Parathyroid adenoma (tissue), 2 donors: ENCODE results near the gene PIP4K2A.

Experiments used
- H2AFZ ChIP-seq: fragments of 300-600 bp; sonication (generic); one replicate; pipeline ENCODE4 v1.7.0; 2017; ENCODE audit warnings: antibody characterized with exemption, mild to moderate bottlenecking
- H3K27ac ChIP-seq: fragments of 300-600 bp; sonication (generic); one replicate; pipeline ENCODE4 v1.7.0; 2017
- H3K27me3 ChIP-seq: fragments of 300-600 bp; sonication (generic); one replicate; pipeline ENCODE4 v1.7.0; 2017; ENCODE audit warnings: low read length; ENCODE audit not compliant: control insufficient read depth, insufficient read depth
- H3K36me3 ChIP-seq: fragments of 300-600 bp; sonication (generic); one replicate; pipeline ENCODE4 v1.7.0; 2017; ENCODE audit warnings: low read length; ENCODE audit not compliant: control insufficient read depth, insufficient read depth
- H3K4me1 ChIP-seq: fragments of 300-600 bp; sonication (generic); one replicate; pipeline ENCODE4 v1.7.0; 2017; ENCODE audit warnings: control low read depth
- H3K4me2 ChIP-seq: fragments of 300-600 bp; sonication (generic); one replicate; pipeline ENCODE4 v1.7.0; 2017; ENCODE audit warnings: low read length
- H3K4me3 ChIP-seq: fragments of 300-600 bp; sonication (generic); one replicate; pipeline ENCODE4 v1.7.0; 2017; ENCODE audit warnings: low read depth, low read length
- H3K79me2 ChIP-seq: fragments of 300-600 bp; sonication (generic); one replicate; pipeline ENCODE4 v1.7.0; 2017; ENCODE audit warnings: control low read depth
- H3K9ac ChIP-seq: fragments of 300-600 bp; sonication (generic); one replicate; pipeline ENCODE4 v1.7.0; 2017; ENCODE audit warnings: mild to moderate bottlenecking
- H3K9me3 ChIP-seq: fragments of 300-600 bp; sonication (generic); one replicate; pipeline ENCODE4 v1.7.0; 2017; ENCODE audit warnings: low read length; ENCODE audit not compliant: control insufficient read depth
- CTCF ChIP-seq: fragments of 300-600 bp; sonication (generic); IDR thresholded peaks from one replicate; pipeline ENCODE4 v1.7.0; 2017; ENCODE audit warnings: antibody characterized with exemption, mild to moderate bottlenecking
- donor health status: primary hyperparathyroidism.

The PIP4K2A gene

DNA sequence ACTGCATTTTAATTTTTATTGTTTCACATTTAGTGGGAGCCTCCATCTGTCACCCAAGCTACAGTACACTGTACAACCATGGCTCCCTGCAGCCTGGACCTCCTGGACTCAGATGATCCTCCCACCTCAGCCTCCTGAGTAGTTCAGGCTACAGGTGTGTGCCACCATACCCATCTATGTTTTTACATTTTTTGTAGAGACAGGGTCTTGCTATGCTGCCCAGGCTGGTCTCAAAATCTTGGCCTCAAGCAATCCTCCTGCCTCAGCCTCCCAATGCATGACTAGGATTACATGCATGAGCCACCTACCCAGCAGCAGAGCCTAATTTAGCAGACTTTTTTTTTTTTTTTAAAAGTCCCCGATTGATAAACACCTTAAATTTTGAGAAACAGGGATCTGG, 5.6 kb downstream of the PIP4K2A start:
- Histone ChIP-seq H3K4me3 (no peak overlapping the region), H3K27ac (no peak overlapping the region), H3K27me3 (no peaks in the 10 kb centered on the region), H3K9ac (no peak overlapping the region), H3K9me3 (no peaks in the 10 kb centered on the region), H2AFZ (no peak overlapping the region), H3K36me3 (no peaks in the 10 kb centered on the region), H3K4me2 (no peak overlapping the region), H3K79me2 (no peaks in the 10 kb centered on the region), H3K4me1 (no peaks in the 10 kb centered on the region)
- no peak for TF ChIP-seq CTCF

- Histone ChIP-seq H3K4me3 (no peak overlapping the region), H2AFZ (no peak overlapping the region), H3K27ac (no peak overlapping the region), H3K79me2 (no peaks in the 10 kb centered on the region), H3K4me1 (peaks cover 5% of the 10 kb centered on the region), H3K36me3 (no peaks in the 10 kb centered on the region), H3K9ac (no peak overlapping the region), H3K27me3 (no peaks in the 10 kb centered on the region), H3K4me2 (no peak overlapping the region), H3K9me3 (no peaks in the 10 kb centered on the region)
- no peak for TF ChIP-seq CTCF
These were observed 8.9 kb downstream of the PIP4K2A start for GRCh38 chr10:22705527-22705926.

- Histone ChIP-seq H3K27ac (no peak overlapping the region), H3K27me3 (no peaks in the 10 kb centered on the region), H3K79me2 (no peaks in the 10 kb centered on the region), H3K4me1 (peaks cover 5% of the 10 kb centered on the region), H2AFZ (no peak overlapping the region), H3K9me3 (no peaks in the 10 kb centered on the region), H3K36me3 (no peaks in the 10 kb centered on the region), H3K9ac (no peak overlapping the region), H3K4me3 (no peak overlapping the region), H3K4me2 (no peak overlapping the region)
- no peak for TF ChIP-seq CTCF
These were observed 9.4 kb downstream of the PIP4K2A start for GRCh38 chr10:22704942-22705341.

DNA sequence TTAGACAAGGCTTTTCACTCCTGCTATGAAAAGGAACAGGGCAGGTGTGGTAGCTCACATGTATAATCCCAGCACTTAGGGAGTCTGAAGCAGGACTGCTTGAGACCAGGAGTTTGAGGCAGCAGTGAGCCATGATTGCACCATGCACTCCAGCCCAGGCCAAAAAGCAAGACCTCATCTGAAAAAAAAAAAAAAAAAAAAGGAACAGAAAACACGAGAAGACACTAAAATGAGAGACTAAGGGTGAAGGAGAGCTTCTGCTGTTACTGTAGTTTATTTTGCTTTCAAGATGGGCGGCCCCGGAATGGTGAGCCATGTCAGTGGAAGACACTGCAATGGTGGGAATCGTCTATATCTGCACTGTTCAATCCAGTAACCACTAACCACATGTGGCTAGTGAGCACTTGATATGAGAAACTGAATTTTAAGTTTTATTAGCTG, 9.9 kb downstream of the PIP4K2A start:
- Histone ChIP-seq H3K9ac (no peak overlapping the region), H3K79me2 (no peaks in the 10 kb centered on the region), H2AFZ (no peak overlapping the region), H3K9me3 (no peaks in the 10 kb centered on the region), H3K27me3 (no peaks in the 10 kb centered on the region), H3K4me2 (no peak overlapping the region), H3K27ac (no peak overlapping the region), H3K4me1 (peaks cover 5% of the 10 kb centered on the region), H3K36me3 (no peaks in the 10 kb centered on the region), H3K4me3 (no peak overlapping the region)
- TF ChIP-seq CTCF = no peak

DNA sequence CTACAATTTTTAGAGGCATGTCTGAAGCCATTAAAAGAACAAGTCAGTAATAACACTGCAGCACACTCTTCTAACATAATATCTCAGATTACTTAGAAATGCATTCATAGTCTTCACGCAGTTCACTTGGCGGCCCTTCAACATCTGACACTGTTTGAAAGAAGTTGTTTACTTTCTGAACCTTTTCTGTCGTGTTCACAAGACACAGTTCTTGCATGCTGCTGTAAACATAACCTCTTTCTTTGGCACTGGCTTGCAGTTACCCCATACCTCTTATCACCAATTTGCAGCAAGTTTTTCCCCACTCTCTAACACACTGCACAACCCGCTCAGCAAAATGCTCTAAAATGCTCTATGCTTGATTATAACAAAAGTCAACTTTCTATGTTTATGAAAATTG, 12.0 kb downstream of the PIP4K2A start:
- TF ChIP-seq CTCF = no peak
- H3K9me3 ChIP-seq = no peaks in the 10 kb centered on the region
- H3K27ac ChIP-seq = no peak overlapping the region
- H3K79me2 ChIP-seq = peaks cover 2% of the 10 kb centered on the region
- no peak overlapping the region for H3K9ac ChIP-seq
- H3K4me2 ChIP-seq = no peak overlapping the region
- no peak overlapping the region for H3K4me3 ChIP-seq
- peaks cover 5% of the 10 kb centered on the region for H3K4me1 ChIP-seq
- H2AFZ ChIP-seq = no peak overlapping the region
- H3K27me3 ChIP-seq = no peaks in the 10 kb centered on the region
- H3K36me3 ChIP-seq = no peaks in the 10 kb centered on the region
